SU-DHL-6 (cell line): ENCODE results near the gene SLC44A5.
"Not testable (repeated sequence)": the region's sequence is repeated elsewhere in the genome, so short reads cannot be mapped to it uniquely, and the experiment has no call there.

ENCODE experiments used
- H2AFZ ChIP-seq: fragments of 200-600 bp; sonication (generic); 2 replicates; pipeline ENCODE4 v1.6.1; 2014; ENCODE audit warnings: low read depth, mild to moderate bottlenecking, moderate library complexity, mixed read lengths, antibody characterized with exemption, low read length; ENCODE audit not compliant: severe bottlenecking
- H3F3A ChIP-seq: fragments of 200-600 bp; shearing (Covaris generic); 2 replicates; pipeline ENCODE4 v1.6.0; 2016; ENCODE audit warnings: antibody characterized with exemption, mild to moderate bottlenecking; ENCODE audit not compliant: insufficient read depth
- H3K27ac ChIP-seq: fragments of 200-600 bp; sonication (generic); 2 replicates; pipeline ENCODE4 v1.5.1; 2016; ENCODE audit warnings: low read depth, mild to moderate bottlenecking, low read length, moderate library complexity, mixed read lengths
- H3K27me3 ChIP-seq: fragments of 200-600 bp; sonication (generic), shearing (Covaris generic); 2 replicates; pipeline ENCODE4 v1.6.0; 2014; ENCODE audit warnings: mild to moderate bottlenecking, low read length
- H3K36me3 ChIP-seq: fragments of 200-600 bp; sonication (generic); 2 replicates; pipeline ENCODE4 v1.6.1; 2014; ENCODE audit warnings: mild to moderate bottlenecking, low read length, mixed read lengths
- H3K4me2 ChIP-seq: fragments of 300-600, 200-600 bp; shearing (Covaris generic), sonication (generic); 2 replicates; pipeline ENCODE4 v1.6.0; 2014; ENCODE audit warnings: low read length, low read depth, mild to moderate bottlenecking; ENCODE audit not compliant: poor library complexity, severe bottlenecking
- H3K4me3 ChIP-seq: fragments of 200-600 bp; sonication (generic); 2 replicates; pipeline ENCODE4 v1.5.1; 2014; ENCODE audit warnings: antibody characterized with exemption, low read length, mild to moderate bottlenecking, mixed read lengths; ENCODE audit not compliant: insufficient read depth, poor library complexity, severe bottlenecking
- H3K79me2 ChIP-seq: fragments of 200-600 bp; sonication (generic); 2 replicates; pipeline ENCODE4 v1.6.1; 2014; ENCODE audit warnings: mild to moderate bottlenecking, low read length, moderate library complexity; ENCODE audit not compliant: insufficient read depth
- H3K9ac ChIP-seq: fragments of 200-600 bp; sonication (generic); 2 replicates; pipeline ENCODE4 v1.7.0; 2014; ENCODE audit warnings: mild to moderate bottlenecking, low read length
- H3K9me2 ChIP-seq: fragments of 200-600 bp; sonication (generic); replicated peaks from 2 replicates; pipeline ENCODE4 v1.6.1; 2014; ENCODE audit warnings: low read length; ENCODE audit not compliant: insufficient read depth
- H3K9me3 ChIP-seq: fragments of 200-600 bp; sonication (generic); 2 replicates; pipeline ENCODE4 v1.6.1; 2014; ENCODE audit warnings: low read length, mixed read lengths; ENCODE audit not compliant: insufficient read depth
- H4K20me1 ChIP-seq: fragments of 200-600 bp; sonication (generic); 2 replicates; pipeline ENCODE4 v1.6.1; 2014; ENCODE audit warnings: low read depth, mild to moderate bottlenecking, antibody characterized with exemption, low read length, moderate library complexity, mixed read lengths
- EZH2phosphoT487 ChIP-seq: fragments of 200-600 bp; sonication (generic), shearing (Covaris generic); conservative IDR thresholded peaks from 2 replicates; pipeline ENCODE4 v1.6.1; 2018; ENCODE audit warnings: mild to moderate bottlenecking, antibody characterized with exemption, low read length, moderate library complexity, mixed read lengths
- TF ChIP-seq, protein P1 (sequence below): fragments of 200-600 bp; sonication (generic); IDR thresholded peaks from one replicate; pipeline ENCODE4 v1.5.1; 2017; ENCODE audit warnings: antibody characterized with exemption, mild to moderate bottlenecking, low read length, moderate library complexity; ENCODE audit not compliant: insufficient read depth, poor library complexity, severe bottlenecking

The SLC44A5 gene

DNA sequence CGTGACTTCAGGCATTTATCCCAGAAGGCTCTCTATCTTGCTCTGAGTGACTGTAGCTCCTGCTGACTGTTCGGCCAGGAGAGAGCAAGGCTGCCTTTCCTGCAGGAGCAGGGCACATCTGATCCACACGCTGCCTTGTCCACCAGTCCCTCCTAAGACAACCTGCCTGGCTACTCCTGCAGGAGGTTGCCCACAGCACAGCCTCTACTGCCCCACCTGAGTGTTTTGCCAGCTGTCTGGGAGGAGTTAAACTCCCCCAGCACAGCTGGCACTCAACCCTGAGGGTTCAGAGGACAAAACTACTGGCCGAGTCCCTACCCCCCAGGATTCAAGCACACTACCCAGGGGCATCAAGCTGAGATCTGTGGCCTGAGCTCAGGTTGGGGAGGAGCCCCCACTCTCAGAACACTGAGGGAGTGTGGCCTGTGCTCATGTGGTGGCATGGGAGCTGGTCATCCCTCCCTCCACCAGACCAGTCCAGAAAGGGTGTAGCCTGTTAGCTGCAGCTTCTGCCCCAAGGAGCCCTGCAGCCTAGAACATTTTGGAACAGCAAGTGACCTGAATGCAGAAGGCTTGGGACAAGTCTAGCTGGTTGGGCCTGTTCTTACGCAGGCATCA is 237.3 kb downstream of the SLC44A5 start:
- H3K36me3 ChIP-seq: no peaks in the 10 kb centered on the region
- no peaks in the 10 kb centered on the region for H3K79me2 ChIP-seq
- no peaks in the 10 kb centered on the region for H3K9me2 ChIP-seq
- H3K4me3 ChIP-seq: no peak overlapping the region
- H3K9me3 ChIP-seq: no peaks in the 10 kb centered on the region
- H3K9ac ChIP-seq: no peak overlapping the region
- TF ChIP-seq, protein P1, sequence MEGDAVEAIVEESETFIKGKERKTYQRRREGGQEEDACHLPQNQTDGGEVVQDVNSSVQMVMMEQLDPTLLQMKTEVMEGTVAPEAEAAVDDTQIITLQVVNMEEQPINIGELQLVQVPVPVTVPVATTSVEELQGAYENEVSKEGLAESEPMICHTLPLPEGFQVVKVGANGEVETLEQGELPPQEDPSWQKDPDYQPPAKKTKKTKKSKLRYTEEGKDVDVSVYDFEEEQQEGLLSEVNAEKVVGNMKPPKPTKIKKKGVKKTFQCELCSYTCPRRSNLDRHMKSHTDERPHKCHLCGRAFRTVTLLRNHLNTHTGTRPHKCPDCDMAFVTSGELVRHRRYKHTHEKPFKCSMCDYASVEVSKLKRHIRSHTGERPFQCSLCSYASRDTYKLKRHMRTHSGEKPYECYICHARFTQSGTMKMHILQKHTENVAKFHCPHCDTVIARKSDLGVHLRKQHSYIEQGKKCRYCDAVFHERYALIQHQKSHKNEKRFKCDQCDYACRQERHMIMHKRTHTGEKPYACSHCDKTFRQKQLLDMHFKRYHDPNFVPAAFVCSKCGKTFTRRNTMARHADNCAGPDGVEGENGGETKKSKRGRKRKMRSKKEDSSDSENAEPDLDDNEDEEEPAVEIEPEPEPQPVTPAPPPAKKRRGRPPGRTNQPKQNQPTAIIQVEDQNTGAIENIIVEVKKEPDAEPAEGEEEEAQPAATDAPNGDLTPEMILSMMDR: no peak
- TF ChIP-seq EZH2phosphoT487: no peak
- no peak overlapping the region for H2AFZ ChIP-seq
- H3K27me3 ChIP-seq: no peaks in the 10 kb centered on the region
- no peak overlapping the region for H3K4me2 ChIP-seq
- no peaks in the 10 kb centered on the region for H3F3A ChIP-seq
- no peak overlapping the region for H3K27ac ChIP-seq
- no peaks in the 10 kb centered on the region for H4K20me1 ChIP-seq

DNA sequence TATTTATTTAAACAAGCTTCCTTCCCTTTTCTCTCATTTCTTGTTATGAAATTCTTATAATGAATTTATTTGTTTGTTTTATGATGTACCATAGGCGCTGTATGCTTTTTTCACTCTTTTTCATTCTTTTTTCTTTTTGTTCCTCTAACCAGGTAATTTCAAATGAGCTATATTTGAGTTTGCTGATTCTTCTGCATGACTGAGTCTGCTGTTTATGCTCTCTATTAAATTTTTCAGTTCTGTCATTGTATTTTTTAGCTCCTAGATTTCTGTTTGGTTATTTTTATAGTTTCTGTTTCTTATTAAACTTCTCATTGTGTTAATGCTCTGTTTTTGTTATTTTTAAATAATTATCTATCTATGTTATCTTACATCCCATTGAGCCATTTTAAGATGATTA is 244.3 kb downstream of the SLC44A5 start:
- Histone ChIP-seq H3F3A (no peaks in the 10 kb centered on the region), H3K9me2 (no peaks in the 10 kb centered on the region), H3K9me3 (no peaks in the 10 kb centered on the region), H3K4me2 (no peak overlapping the region), H3K27me3 (no peaks in the 10 kb centered on the region), H3K4me3 (no peak overlapping the region), H3K36me3 (no peaks in the 10 kb centered on the region), H3K27ac (no peak overlapping the region), H3K9ac (no peak overlapping the region), H3K79me2 (no peaks in the 10 kb centered on the region), H4K20me1 (no peaks in the 10 kb centered on the region), H2AFZ (no peak overlapping the region)
- no peak for TF ChIP-seq EZH2phosphoT487
- TF ChIP-seq, protein P1: no peak

DNA sequence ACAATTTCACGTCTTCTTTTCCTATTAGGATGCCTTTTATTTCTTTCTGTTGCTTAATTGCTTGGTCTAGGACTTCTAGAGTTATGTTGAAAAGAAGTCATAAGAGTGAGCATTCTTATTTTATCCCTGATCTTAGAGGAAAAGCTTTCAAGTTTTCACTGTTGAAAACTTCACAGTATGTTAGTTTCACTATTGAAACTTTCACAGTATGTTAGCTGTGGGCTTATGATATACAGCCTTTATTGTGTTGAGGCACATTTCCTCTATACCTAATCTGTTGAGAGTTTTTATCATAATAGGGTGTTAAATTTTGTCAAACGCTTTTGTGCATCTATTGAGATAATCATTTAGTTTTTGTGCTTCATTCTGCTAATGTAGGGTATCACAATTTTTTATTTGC is 249.7 kb downstream of the SLC44A5 start:
- no peak overlapping the region for H2AFZ ChIP-seq
- no peaks in the 10 kb centered on the region for H4K20me1 ChIP-seq
- no peak overlapping the region for H3K4me3 ChIP-seq
- no peak overlapping the region for H3K9ac ChIP-seq
- H3K36me3 ChIP-seq: no peaks in the 10 kb centered on the region
- H3F3A ChIP-seq: no peaks in the 10 kb centered on the region
- no peaks in the 10 kb centered on the region for H3K27me3 ChIP-seq
- no peaks in the 10 kb centered on the region for H3K9me2 ChIP-seq
- no peaks in the 10 kb centered on the region for H3K9me3 ChIP-seq
- no peak overlapping the region for H3K27ac ChIP-seq
- H3K79me2 ChIP-seq: no peaks in the 10 kb centered on the region
- no peak for TF ChIP-seq EZH2phosphoT487
- TF ChIP-seq, protein P1: no peak
- H3K4me2 ChIP-seq: no peak overlapping the region

GRCh38 chr1:75354267-75354666 is 256.6 kb downstream of the SLC44A5 start:
- not testable (repeated sequence) for H3K9me3 ChIP-seq, H2AFZ ChIP-seq, H3K27ac ChIP-seq, H3K27me3 ChIP-seq, H3K79me2 ChIP-seq, H3K36me3 ChIP-seq, H3K4me2 ChIP-seq, H3F3A ChIP-seq, H4K20me1 ChIP-seq, H3K9me2 ChIP-seq, H3K4me3 ChIP-seq, H3K9ac ChIP-seq
